ENCODE results near the gene NQO2.
"Not testable (repeated sequence)": the region's sequence is repeated elsewhere in the genome, so short reads cannot be mapped to it uniquely, and the experiment has no call there.

The NQO2 gene

DNA sequence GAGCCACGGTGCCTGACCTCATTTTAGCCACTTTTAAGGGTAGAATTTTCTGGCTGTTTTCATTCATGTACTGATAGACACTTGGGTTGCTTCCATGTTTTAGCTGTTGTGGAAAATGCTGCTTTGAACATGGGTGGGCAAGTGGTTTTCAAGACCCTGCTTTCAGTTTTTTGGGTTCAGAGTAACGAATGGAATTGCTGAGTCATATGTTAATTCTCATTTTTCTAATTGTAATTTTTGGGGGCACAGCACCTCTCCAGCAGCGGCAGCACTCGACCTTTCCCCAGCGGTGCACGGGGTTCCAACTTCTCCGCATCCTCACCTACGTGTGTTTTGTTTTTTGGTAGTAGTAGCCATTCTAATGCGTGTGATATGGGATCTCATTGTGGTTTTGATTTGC is 5.4 kb downstream of the NQO2 start:
- in situ Hi-C loops (cut with MboI; ENCODE audit: low sequenced_read_pairs), result no loop called here
- DNase-seq (ENCODE audit: low spot score in 2 of 2), result no peak
- Histone ChIP-seq H3K27me3 (ENCODE audit: low read depth) (no peaks in the 10 kb centered on the region), H3K4me3 (no peak overlapping the region), H3K4me1 (peaks cover 13% of the 10 kb centered on the region), H3K9me3 (no peaks in the 10 kb centered on the region), H3K36me3 (replicated peaks) (peaks cover 59% of the 10 kb centered on the region)

DNA sequence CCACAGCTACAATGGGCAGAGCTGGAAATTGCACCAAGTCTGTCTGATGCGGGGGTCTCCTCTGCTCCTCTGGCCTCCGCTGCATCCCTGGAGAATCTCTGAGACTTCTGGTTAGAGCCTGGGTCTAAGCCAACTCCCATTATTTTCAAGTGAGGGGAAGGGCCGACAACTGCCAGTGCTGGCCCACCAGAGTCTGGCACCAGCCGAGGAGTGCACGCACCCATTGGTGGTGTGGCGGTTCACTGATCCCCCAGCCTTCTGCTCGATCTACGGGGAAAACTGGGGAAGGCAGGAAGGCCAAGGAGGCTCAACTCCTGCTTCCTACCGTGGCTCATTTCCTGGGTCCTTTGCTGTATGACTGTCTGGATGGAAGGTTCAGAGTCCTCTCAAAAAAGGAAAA is 6.2 kb downstream of the NQO2 start:
- H3K4me1 ChIP-seq, result peaks cover 13% of the 10 kb centered on the region
- DNase-seq (ENCODE audit: low spot score in 2 of 2), result no peak
- H3K4me3 ChIP-seq, result no peak overlapping the region
- in situ Hi-C loops (cut with MboI; ENCODE audit: low sequenced_read_pairs), result no loop called here
- peaks cover 67% of the 10 kb centered on the region for H3K36me3 ChIP-seq (replicated peaks)
- H3K27me3 ChIP-seq (ENCODE audit: low read depth), result no peaks in the 10 kb centered on the region
- no peaks in the 10 kb centered on the region for H3K9me3 ChIP-seq

DNA sequence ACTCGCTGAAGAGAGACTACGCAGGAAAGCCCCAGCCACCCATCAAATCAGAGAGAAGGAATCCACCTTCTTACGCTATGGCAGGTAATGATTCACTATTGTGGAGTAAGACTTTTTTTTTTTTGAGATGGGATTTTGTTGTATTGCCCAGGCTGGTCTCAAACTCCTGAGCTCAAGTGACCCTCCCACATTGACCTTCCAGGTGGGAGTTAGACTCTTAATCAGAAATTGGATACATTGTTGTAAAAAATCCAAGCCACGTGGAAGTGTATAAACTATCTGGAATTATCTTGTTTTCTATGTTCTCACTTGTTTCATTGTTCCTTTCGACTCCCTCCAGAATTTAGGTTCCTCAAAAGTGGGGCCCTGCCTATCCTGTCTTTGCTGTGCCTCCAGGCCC is 6.8 kb downstream of the NQO2 start:
- in situ Hi-C loops (cut with MboI; ENCODE audit: low sequenced_read_pairs), result no loop called here
- H3K36me3 ChIP-seq (replicated peaks), result peaks cover 73% of the 10 kb centered on the region
- DNase-seq (ENCODE audit: low spot score in 2 of 2), result no peak
- H3K4me1 ChIP-seq, result peaks cover 8% of the 10 kb centered on the region
- H3K4me3 ChIP-seq, result no peak overlapping the region
- no peaks in the 10 kb centered on the region for H3K9me3 ChIP-seq
- H3K27me3 ChIP-seq (ENCODE audit: low read depth), result no peaks in the 10 kb centered on the region

DNA sequence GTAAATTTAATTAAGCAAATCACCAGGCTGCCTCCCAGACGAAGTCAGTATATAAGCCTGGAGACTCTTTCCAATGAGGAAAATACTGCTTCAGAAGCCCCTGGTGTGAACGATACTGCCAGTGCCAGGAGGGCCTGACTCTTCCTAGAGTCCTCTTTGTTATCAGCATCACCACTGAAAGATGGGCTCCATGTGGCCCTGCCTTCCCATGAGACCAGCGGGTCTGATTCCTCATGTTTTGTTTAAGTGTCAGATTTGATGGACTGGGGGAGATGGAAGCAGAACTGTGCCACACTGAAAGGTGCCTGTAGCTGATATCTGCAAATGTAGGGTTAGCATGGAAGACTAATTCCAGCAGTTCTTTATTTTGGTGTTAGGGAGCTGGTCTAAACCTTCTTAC is 7.9 kb downstream of the NQO2 start:
- no peaks in the 10 kb centered on the region for H3K4me1 ChIP-seq
- H3K9me3 ChIP-seq, result no peaks in the 10 kb centered on the region
- peaks cover 78% of the 10 kb centered on the region for H3K36me3 ChIP-seq (replicated peaks)
- no peak overlapping the region for H3K4me3 ChIP-seq
- in situ Hi-C loops (cut with MboI; ENCODE audit: low sequenced_read_pairs), result no loop called here
- H3K27me3 ChIP-seq (ENCODE audit: low read depth), result no peaks in the 10 kb centered on the region
- no peak for DNase-seq (ENCODE audit: low spot score in 2 of 2)

DNA sequence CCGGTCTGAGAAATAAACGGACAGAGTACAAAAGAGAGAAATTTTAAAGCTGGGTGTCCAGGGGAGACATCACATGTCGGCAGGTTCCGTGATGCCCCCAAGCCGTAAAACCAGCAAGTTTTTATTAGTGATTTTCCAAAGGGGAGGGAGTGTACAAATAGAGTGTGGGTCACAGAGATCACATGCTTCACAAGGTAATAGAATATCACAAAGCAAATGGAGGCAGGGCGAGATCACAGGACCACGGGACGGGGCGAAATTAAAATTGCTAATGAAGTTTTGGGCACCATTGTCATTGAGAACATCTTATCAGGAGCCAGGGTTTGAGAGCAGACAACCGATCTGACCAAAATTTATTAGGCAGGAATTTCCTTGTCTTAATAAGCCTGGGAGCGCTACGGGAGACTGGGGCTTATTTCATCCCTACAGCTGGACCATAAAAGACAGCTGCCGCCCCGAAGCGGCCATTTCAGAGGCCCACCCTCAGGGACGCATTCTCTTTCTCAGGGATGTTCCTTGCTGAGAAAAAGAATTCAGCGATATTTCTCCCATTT is 9.1 kb downstream of the NQO2 start:
- H3K27me3 ChIP-seq (ENCODE audit: low read depth); H3K4me1 ChIP-seq; in situ Hi-C loops (cut with MboI; ENCODE audit: low sequenced_read_pairs); DNase-seq (ENCODE audit: low spot score in 2 of 2); H3K9me3 ChIP-seq; H3K4me3 ChIP-seq: not testable (repeated sequence)
- H3K36me3 ChIP-seq (replicated peaks), result peaks cover 87% of the 10 kb centered on the region

DNA sequence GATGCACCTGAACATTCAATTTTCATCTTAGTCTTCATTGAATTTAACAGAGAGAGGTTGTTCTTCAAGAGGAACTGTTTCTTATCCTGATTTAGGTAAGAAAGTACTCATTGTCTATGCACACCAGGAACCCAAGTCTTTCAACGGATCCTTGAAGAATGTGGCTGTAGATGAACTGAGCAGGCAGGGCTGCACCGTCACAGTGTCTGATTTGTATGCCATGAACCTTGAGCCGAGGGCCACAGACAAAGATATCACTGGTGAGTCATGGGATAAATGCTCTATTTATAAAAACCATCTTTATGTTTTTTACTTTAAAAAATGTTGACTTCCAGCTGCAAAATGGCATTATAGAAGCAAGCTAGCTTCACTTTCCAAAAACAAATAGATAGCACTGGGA is 10.2 kb downstream of the NQO2 start:
- DNase-seq (ENCODE audit: low spot score in 2 of 2), result no peak
- no peak overlapping the region for H3K4me3 ChIP-seq
- peaks cover 90% of the 10 kb centered on the region for H3K36me3 ChIP-seq (replicated peaks)
- H3K4me1 ChIP-seq, result no peaks in the 10 kb centered on the region
- H3K9me3 ChIP-seq, result no peaks in the 10 kb centered on the region
- in situ Hi-C loops (cut with MboI; ENCODE audit: low sequenced_read_pairs), result no loop called here
- H3K27me3 ChIP-seq (ENCODE audit: low read depth), result no peaks in the 10 kb centered on the region

DNA sequence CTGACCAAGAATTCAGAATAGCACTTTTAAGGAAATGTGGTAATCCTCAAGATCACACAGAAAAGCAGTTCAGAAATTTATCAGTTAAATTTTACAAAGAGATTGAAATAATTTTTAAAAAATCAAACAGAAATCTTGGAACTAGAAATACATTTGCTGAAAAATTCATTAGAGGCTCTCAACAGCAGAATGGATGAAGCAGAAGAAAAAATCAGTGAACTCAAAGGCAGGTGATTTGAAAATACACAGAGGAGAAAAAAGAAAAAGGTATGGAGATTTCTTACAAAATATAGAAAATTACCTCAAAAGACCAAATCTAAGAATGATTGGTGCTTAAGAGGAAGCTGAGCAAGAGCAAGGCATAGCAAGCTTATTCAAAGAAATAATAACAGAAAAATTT is 11.5 kb downstream of the NQO2 start:
- no peaks in the 10 kb centered on the region for H3K4me1 ChIP-seq
- H3K36me3 ChIP-seq (replicated peaks), result peaks cover 90% of the 10 kb centered on the region
- in situ Hi-C loops (cut with MboI; ENCODE audit: low sequenced_read_pairs), result no loop called here
- no peaks in the 10 kb centered on the region for H3K9me3 ChIP-seq
- DNase-seq (ENCODE audit: low spot score in 2 of 2), result no peak
- no peaks in the 10 kb centered on the region for H3K27me3 ChIP-seq (ENCODE audit: low read depth)
- H3K4me3 ChIP-seq, result no peak overlapping the region

DNA sequence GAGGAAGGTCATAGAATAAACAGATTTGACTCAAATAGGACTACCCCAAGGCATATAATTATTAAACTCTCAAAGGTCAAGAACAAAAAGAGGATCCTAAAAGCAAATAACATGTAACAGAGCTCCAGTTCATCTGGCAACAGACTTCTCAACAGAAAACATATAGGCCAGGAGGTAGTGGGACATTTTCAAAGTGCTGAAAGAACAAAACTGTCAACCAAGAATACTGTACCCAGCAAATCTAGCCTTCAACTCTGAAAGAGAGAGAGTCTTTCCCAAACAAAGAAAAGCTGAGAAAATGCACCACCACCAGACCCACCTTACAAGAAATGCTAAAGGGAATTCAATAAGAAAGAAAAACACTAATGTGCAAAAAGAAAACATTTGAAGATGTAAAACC is 11.9 kb downstream of the NQO2 start:
- no peaks in the 10 kb centered on the region for H3K4me1 ChIP-seq
- peaks cover 86% of the 10 kb centered on the region for H3K36me3 ChIP-seq (replicated peaks)
- no peaks in the 10 kb centered on the region for H3K9me3 ChIP-seq
- no peaks in the 10 kb centered on the region for H3K27me3 ChIP-seq (ENCODE audit: low read depth)
- no peak for DNase-seq (ENCODE audit: low spot score in 2 of 2)
- no peak overlapping the region for H3K4me3 ChIP-seq
- in situ Hi-C loops (cut with MboI; ENCODE audit: low sequenced_read_pairs), result no loop called here

DNA sequence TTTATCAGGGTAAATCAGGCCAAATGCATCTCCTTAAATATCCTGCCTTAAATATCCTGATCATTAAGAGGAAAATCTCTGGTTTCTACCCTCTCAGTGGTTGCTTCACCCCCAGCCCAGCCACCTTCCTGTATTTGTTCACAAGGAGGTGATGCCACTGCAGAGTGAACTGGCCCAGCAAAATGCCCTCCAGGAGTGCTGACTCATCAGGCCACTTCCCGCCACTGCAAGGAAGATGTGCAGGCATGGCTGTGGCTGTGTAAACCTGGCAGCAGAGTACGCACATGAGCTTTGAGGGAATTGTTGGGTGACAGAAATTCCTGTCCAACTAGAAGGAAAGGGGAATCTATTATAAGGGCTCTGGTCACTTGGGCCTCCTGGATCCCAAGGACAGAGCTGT is 13.8 kb downstream of the NQO2 start:
- no peak overlapping the region for H3K4me3 ChIP-seq
- H3K27me3 ChIP-seq (ENCODE audit: low read depth), result no peaks in the 10 kb centered on the region
- DNase-seq (ENCODE audit: low spot score in 2 of 2), result no peak
- H3K4me1 ChIP-seq, result no peaks in the 10 kb centered on the region
- H3K9me3 ChIP-seq, result no peaks in the 10 kb centered on the region
- in situ Hi-C loops (cut with MboI; ENCODE audit: low sequenced_read_pairs), result no loop called here
- H3K36me3 ChIP-seq (replicated peaks), result peaks cover 81% of the 10 kb centered on the region

DNA sequence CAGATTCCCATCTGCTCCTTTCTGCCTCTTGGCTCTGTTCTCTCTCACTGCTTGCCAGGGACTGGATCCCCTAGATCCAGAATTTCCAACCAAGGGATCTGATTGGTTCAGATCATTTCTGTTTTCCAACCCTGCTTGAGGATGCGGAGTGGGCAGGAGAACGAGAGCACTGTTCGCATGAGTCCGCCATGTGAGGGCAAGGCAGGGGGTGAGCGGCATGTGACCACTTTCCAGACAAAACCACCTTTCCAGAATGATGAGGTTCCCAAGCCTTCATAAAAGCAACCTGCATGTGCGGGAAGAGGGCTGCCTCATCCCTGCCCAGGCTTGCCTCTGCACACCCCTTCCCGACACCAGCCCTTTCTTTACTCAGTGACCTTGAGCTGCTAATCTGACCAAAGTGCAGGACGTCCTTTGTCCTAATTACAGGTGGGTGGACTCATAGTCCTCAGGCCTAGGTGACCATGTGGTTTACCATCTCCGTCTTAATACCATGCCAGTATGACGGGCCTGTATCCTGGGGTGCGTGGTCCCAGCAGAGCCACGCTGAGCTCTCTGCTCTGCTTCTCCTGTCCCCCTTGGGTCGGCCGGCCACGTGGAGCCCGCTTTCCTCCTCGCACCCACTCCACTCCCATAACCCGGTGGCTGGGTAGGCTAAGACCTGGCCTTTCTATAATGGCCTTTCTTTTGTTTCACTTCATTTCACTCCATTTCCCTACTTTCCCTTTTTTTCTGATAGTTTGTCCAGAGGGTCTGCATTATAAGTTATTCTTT is 14.4 kb downstream of the NQO2 start:
- H3K27me3 ChIP-seq (ENCODE audit: low read depth), result no peaks in the 10 kb centered on the region
- DNase-seq (ENCODE audit: low spot score in 2 of 2), result no peak
- no peaks in the 10 kb centered on the region for H3K9me3 ChIP-seq
- in situ Hi-C loops (cut with MboI; ENCODE audit: low sequenced_read_pairs), result no loop called here
- H3K36me3 ChIP-seq (replicated peaks), result peaks cover 75% of the 10 kb centered on the region
- H3K4me1 ChIP-seq, result no peaks in the 10 kb centered on the region
- H3K4me3 ChIP-seq, result no peak overlapping the region

DNA sequence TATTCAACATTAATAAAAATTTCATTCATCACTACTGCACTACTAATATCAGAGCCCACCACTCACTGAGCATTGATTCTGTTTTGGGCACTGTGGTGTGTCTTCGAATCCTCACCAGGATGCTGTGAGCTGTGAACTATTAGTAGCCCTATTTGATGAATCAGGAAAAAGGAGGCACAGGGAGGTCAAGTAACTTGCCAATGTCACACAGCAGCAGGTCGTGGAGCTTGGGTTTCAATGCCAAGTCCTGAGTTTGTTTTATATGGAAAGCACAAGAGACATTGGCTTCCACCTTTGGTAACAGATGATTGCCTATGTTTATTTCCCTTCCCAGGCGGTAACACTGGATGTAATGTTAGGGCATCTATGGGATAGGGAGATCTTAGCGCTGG is 15.0 kb downstream of the NQO2 start:
- DNase-seq (ENCODE audit: low spot score in 2 of 2), result no peak
- Histone ChIP-seq H3K4me3 (no peak overlapping the region), H3K4me1 (no peaks in the 10 kb centered on the region), H3K9me3 (no peaks in the 10 kb centered on the region), H3K27me3 (ENCODE audit: low read depth) (no peaks in the 10 kb centered on the region), H3K36me3 (replicated peaks) (peaks cover 74% of the 10 kb centered on the region)
- in situ Hi-C loops (cut with MboI; ENCODE audit: low sequenced_read_pairs), result no loop called here

DNA sequence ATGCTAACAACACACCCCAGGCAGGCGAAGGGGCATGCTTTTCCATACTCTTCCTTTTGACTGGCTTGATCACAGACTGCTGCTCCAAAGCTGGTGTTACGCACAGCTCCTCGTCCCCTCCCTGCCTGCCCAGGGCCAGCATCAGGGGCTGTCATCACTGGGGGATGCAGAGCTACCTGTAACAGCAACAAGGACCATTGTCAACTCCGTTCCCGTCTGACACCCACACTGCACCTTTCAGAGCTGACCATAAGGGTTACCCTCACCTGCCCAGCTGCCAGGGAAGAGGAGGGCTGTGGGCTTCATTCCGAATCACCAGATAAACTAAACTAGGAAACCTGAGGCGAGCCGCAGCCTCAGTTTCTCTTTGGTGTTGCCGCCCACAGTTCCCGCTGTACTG is 15.4 kb downstream of the NQO2 start:
- Histone ChIP-seq H3K4me3 (no peak overlapping the region), H3K9me3 (no peaks in the 10 kb centered on the region), H3K27me3 (ENCODE audit: low read depth) (no peaks in the 10 kb centered on the region), H3K4me1 (no peaks in the 10 kb centered on the region), H3K36me3 (replicated peaks) (peaks cover 74% of the 10 kb centered on the region)
- DNase-seq (ENCODE audit: low spot score in 2 of 2), result no peak
- in situ Hi-C loops (cut with MboI; ENCODE audit: low sequenced_read_pairs), result no loop called here

DNA sequence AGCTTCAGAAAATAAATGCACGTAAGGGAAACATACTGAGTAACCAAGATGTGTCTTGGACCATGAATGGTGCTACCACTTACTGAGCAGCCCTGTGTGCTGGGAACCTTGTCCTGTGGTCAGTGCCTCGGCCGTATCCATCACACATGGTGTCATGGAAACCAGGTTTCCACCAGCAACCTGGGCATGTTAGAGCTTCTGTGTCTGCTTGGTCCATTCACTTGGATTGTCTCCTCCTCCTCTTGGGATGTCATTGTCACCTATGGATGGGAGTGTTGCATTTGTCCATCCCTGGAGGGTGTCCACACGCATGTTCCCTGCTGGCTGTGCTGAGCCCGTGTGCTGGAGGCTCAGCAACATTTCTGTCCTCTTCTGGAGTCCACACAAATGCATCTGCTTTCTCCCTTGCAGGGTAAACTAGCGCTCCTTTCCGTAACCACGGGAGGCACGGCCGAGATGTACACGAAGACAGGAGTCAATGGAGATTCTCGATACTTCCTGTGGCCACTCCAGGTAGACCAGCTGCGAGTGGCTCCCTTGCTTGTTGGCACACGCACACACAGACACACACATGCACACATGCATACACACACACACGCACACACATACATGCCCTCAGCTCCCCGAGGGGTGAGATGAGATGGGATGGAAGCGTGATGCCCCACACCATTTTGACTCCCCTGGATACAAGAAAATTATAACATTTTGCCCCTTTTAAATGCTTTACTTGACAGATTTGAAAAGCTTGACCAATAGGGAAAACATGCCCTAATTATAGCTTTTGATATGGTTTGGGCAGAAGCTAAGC is 17.0 kb downstream of the NQO2 start:
- Histone ChIP-seq H3K4me1 (no peaks in the 10 kb centered on the region), H3K27me3 (ENCODE audit: low read depth) (no peaks in the 10 kb centered on the region), H3K36me3 (replicated peaks) (peaks cover 63% of the 10 kb centered on the region), H3K9me3 (no peaks in the 10 kb centered on the region), H3K4me3 (no peak overlapping the region)
- no peak for DNase-seq (ENCODE audit: low spot score in 2 of 2)
- in situ Hi-C loops (cut with MboI; ENCODE audit: low sequenced_read_pairs), result no loop called here

DNA sequence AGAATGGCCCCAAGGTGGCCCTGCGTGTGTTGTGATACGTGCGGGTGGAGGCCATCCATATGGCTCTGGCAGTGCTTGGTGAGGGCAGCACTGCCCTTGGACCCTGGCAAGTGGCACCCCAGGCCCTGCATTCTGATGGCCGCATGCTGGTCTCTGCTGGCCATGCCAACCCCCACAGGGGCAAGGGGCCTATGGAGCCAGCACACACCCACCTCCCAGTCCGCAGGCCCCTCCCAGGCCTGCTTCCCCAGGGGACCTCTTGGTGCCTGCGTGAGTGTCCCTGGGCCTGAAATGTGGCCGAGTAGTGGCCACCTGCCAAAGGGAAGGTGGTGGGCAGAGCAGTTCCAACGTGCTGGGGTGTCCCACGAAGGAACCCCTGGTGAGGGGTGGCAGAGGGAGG is 17.6 kb downstream of the NQO2 start:
- DNase-seq (ENCODE audit: low spot score in 2 of 2), result no peak
- H3K9me3 ChIP-seq, result no peaks in the 10 kb centered on the region
- H3K4me1 ChIP-seq, result no peaks in the 10 kb centered on the region
- no peaks in the 10 kb centered on the region for H3K27me3 ChIP-seq (ENCODE audit: low read depth)
- peaks cover 56% of the 10 kb centered on the region for H3K36me3 ChIP-seq (replicated peaks)
- H3K4me3 ChIP-seq, result no peak overlapping the region
- in situ Hi-C loops (cut with MboI; ENCODE audit: low sequenced_read_pairs), result no loop called here
